T-helper 2 cell treated with Interferon-gamma antibody and Interleukin-4, amounts not matched to agents 5 μg/mL and 100 μg/mL, for 36 hours (primary cell): ENCODE measurements around the gene PDE6G.
"Not testable (repeated sequence)": the region's sequence is repeated elsewhere in the genome, so short reads cannot be mapped to it uniquely, and the experiment has no call there.

Experiments
- DNase-seq: peaks from one replicate; pipeline ENCODE4 v3.0.0; 2021; ENCODE audit warnings: low spot score
- H3K27ac Mint-ChIP-seq: one replicate; pipeline ENCODE4 v1.8.0; 2021; ENCODE audit warnings: mild to moderate bottlenecking, mixed read lengths
- H3K27me3 Mint-ChIP-seq: one replicate; pipeline ENCODE4 v1.8.0; 2021; ENCODE audit warnings: low read depth, mixed read lengths
- H3K36me3 Mint-ChIP-seq: one replicate; pipeline ENCODE4 v1.8.0; 2021; ENCODE audit warnings: low read depth, mixed read lengths
- H3K4me1 Mint-ChIP-seq: one replicate; pipeline ENCODE4 v1.8.0; 2021; ENCODE audit warnings: low read depth, mixed read lengths
- H3K4me3 Mint-ChIP-seq: one replicate; pipeline ENCODE4 v1.8.0; 2022; ENCODE audit warnings: mild to moderate bottlenecking, moderate library complexity, mixed read lengths
- H3K9me3 Mint-ChIP-seq: one replicate; pipeline ENCODE4 v1.8.0; 2021; ENCODE audit warnings: mixed read lengths

Gene PDE6G

GRCh38 chr17:81641825-81642489 lies 14.4 kb downstream of the PDE6G start:
- DNase-seq = no peak
- no peak overlapping the region for H3K4me3 Mint-ChIP-seq

GRCh38 chr17:81640011-81640410 lies 16.3 kb downstream of the PDE6G start:
- Mint-ChIP-seq H3K4me1 (peaks cover 8% of the 10 kb centered on the region), H3K4me3 (no peak overlapping the region), H3K36me3 (peaks cover 4% of the 10 kb centered on the region), H3K27me3 (no peaks in the 10 kb centered on the region), H3K9me3 (no peaks in the 10 kb centered on the region), H3K27ac (no peak overlapping the region)
- no peak for DNase-seq

More at GRCh38 chr17:81641825-81642489, 14.4 kb downstream of the PDE6G start:
- Mint-ChIP-seq H3K9me3 (no peaks in the 10 kb centered on the region), H3K27ac (no peak overlapping the region), H3K27me3 (peaks cover 4% of the 10 kb centered on the region), H3K36me3 (no peaks in the 10 kb centered on the region), H3K4me1 (no peaks in the 10 kb centered on the region)

- DNase-seq = no peak
- Mint-ChIP-seq H3K36me3 (peaks cover 4% of the 10 kb centered on the region), H3K27ac (no peak overlapping the region), H3K4me3 (peak overlapping the region; percentile 30), H3K9me3 (no peaks in the 10 kb centered on the region), H3K4me1 (peaks cover 8% of the 10 kb centered on the region), H3K27me3 (no peaks in the 10 kb centered on the region)
Measured at GRCh38 chr17:81638683-81639082, 17.7 kb downstream of the PDE6G start.

GRCh38 chr17:81636505-81637288 lies 19.6 kb downstream of the PDE6G start, which contains the start of the genes NPLOC4 and TSPAN10:
Gene NPLOC4 (minus strand): TSS chr17:81637112. CDS start chr17:81636930, 182 bp downstream.
Gene TSPAN10 (plus strand): TSS chr17:81637196. CDS start chr17:81642413, 5,217 bp downstream.
- Mint-ChIP-seq H3K27ac (peak within 1 kb of the TSS; percentile 92), H3K9me3 (no peaks in the 10 kb centered on the region), H3K27me3 (no peaks in the 10 kb centered on the region), H3K36me3 (peaks cover 7% of the 10 kb centered on the region), H3K4me3 (peak within 1 kb of the TSS; percentile 99), H3K4me1 (peaks cover 11% of the 10 kb centered on the region)
- peak; percentile 87 for DNase-seq

- Mint-ChIP-seq H3K9me3 (no peaks in the 10 kb centered on the region), H3K27me3 (no peaks in the 10 kb centered on the region), H3K4me3 (peak overlapping the region; percentile 99), H3K36me3 (peaks cover 12% of the 10 kb centered on the region), H3K27ac (peak overlapping the region; percentile 92), H3K4me1 (peaks cover 11% of the 10 kb centered on the region)
- DNase-seq = no peak
Measured at GRCh38 chr17:81635973-81636504, 20.3 kb downstream of the PDE6G start.

GRCh38 chr17:81635431-81635830 lies 20.9 kb downstream of the PDE6G start:
- H3K27ac Mint-ChIP-seq = peak overlapping the region; percentile 10
- peak overlapping the region; percentile 99 for H3K4me3 Mint-ChIP-seq
- DNase-seq = no peak
- H3K36me3 Mint-ChIP-seq = peaks cover 12% of the 10 kb centered on the region
- H3K9me3 Mint-ChIP-seq = no peaks in the 10 kb centered on the region
- H3K4me1 Mint-ChIP-seq = peaks cover 11% of the 10 kb centered on the region
- no peaks in the 10 kb centered on the region for H3K27me3 Mint-ChIP-seq

- DNase-seq = no peak
- Mint-ChIP-seq H3K27me3 (no peaks in the 10 kb centered on the region), H3K9me3 (no peaks in the 10 kb centered on the region), H3K36me3 (peaks cover 32% of the 10 kb centered on the region), H3K27ac (no peak overlapping the region), H3K4me1 (peaks cover 11% of the 10 kb centered on the region), H3K4me3 (no peak overlapping the region)
Measured at GRCh38 chr17:81631482-81631881, 24.9 kb downstream of the PDE6G start.

GRCh38 chr17:81630274-81630673 lies 26.1 kb downstream of the PDE6G start:
- no peak overlapping the region for H3K4me3 Mint-ChIP-seq
- H3K27me3 Mint-ChIP-seq = no peaks in the 10 kb centered on the region
- H3K9me3 Mint-ChIP-seq = no peaks in the 10 kb centered on the region
- H3K27ac Mint-ChIP-seq = no peak overlapping the region
- H3K4me1 Mint-ChIP-seq = peaks cover 3% of the 10 kb centered on the region
- H3K36me3 Mint-ChIP-seq = peaks cover 38% of the 10 kb centered on the region
- DNase-seq = no peak

GRCh38 chr17:81621494-81622130 lies 34.7 kb downstream of the PDE6G start:
- Mint-ChIP-seq H3K4me1 (peaks cover under 1% of the 10 kb centered on the region), H3K36me3 (peaks cover 57% of the 10 kb centered on the region), H3K9me3 (no peaks in the 10 kb centered on the region), H3K4me3 (no peak overlapping the region), H3K27ac (no peak overlapping the region), H3K27me3 (no peaks in the 10 kb centered on the region)
- DNase-seq = no peak

GRCh38 chr17:81618307-81618706 lies 38.0 kb downstream of the PDE6G start:
- peaks cover 50% of the 10 kb centered on the region for H3K36me3 Mint-ChIP-seq
- not testable (repeated sequence) for H3K27ac Mint-ChIP-seq, DNase-seq, H3K9me3 Mint-ChIP-seq, H3K27me3 Mint-ChIP-seq, H3K4me3 Mint-ChIP-seq
- peaks cover 11% of the 10 kb centered on the region for H3K4me1 Mint-ChIP-seq

GRCh38 chr17:81616877-81617276 lies 39.5 kb downstream of the PDE6G start:
- Mint-ChIP-seq H3K4me3 (no peak overlapping the region), H3K27me3 (no peaks in the 10 kb centered on the region), H3K36me3 (peaks cover 58% of the 10 kb centered on the region), H3K9me3 (no peaks in the 10 kb centered on the region), H3K27ac (no peak overlapping the region), H3K4me1 (peaks cover 11% of the 10 kb centered on the region)
- DNase-seq = no peak

- H3K27ac Mint-ChIP-seq = no peak overlapping the region
- H3K4me1 Mint-ChIP-seq = peaks cover 11% of the 10 kb centered on the region
- no peaks in the 10 kb centered on the region for H3K9me3 Mint-ChIP-seq
- H3K27me3 Mint-ChIP-seq = no peaks in the 10 kb centered on the region
- no peak for DNase-seq
- H3K36me3 Mint-ChIP-seq = peaks cover 44% of the 10 kb centered on the region
- H3K4me3 Mint-ChIP-seq = no peak overlapping the region
Measured at GRCh38 chr17:81615401-81615930, 40.9 kb downstream of the PDE6G start.

- no peak for DNase-seq
- Mint-ChIP-seq H3K27ac (no peak overlapping the region), H3K4me3 (no peak overlapping the region), H3K4me1 (peaks cover 13% of the 10 kb centered on the region), H3K27me3 (no peaks in the 10 kb centered on the region), H3K36me3 (peaks cover 47% of the 10 kb centered on the region), H3K9me3 (no peaks in the 10 kb centered on the region)
Measured at GRCh38 chr17:81612172-81612970, 44.0 kb downstream of the PDE6G start.
